Measurements from ENCODE around the gene HOXA13. TPM values are rescaled to one million over a fixed set of nuclear protein-coding genes. Genes with fewer than 3 reads are reported as not detected.

Gene HOXA13
- total RNA-seq, 8 experiments from 2014 or later, result 0.09 to 2.4 (median 0.18) TPM; not detected in 3

GRCh38 chr7:27242555-27243339, 42.9 kb upstream of the HOXA13 start, which contains the start of gene EVX1:
Gene EVX1, plus strand, starts transcription at chr7:27242802. Its CDS starts 229 bp downstream, at chr7:27243031.
- peak in 4 of 8 experiments; percentile 6 to 30 (median 20) for ATAC-seq (replicated peaks in 6 of 8)
- in situ Hi-C loops (cut with MboI; ENCODE audit: low pct_unique_long_range_greater_than_20kb in 2 of 9, low sequenced_read_pairs in 9 of 9, unreplicated experiment in 9 of 9), result loop anchor here in 3 of 9 experiments (25.0 kb wide), 1 partner anchor 345 kb away; no protein-coding TSS in a partner anchor

GRCh38 chr7:27242154-27242553, 42.3 kb upstream of the HOXA13 start:
- Histone ChIP-seq H3K27ac (no peak overlapping the region), H3K4me1 (replicated peaks in 1 of 2) (peaks cover 11 to 16% of the 10 kb centered on the region in 2 donors), H3K4me3 (peak overlapping the region in 3 of 5 donors; percentile 10 to 22 (median 17))
- ATAC-seq (replicated peaks in 6 of 8), result no peak
- 0 to 29% (median 7%) methylated on average over 1 to 14 of the region's 14 CpGs for WGBS, 10 experiments
- in situ Hi-C loops (cut with MboI; ENCODE audit: low pct_unique_long_range_greater_than_20kb in 2 of 9, low sequenced_read_pairs in 9 of 9, unreplicated experiment in 9 of 9), result loop anchor here in 3 of 9 experiments (25.0 kb wide), 1 partner anchor 345 kb away; no protein-coding TSS in a partner anchor

More at GRCh38 chr7:27242555-27243339, 42.9 kb upstream of the HOXA13 start, which contains the start of gene EVX1:
- Histone ChIP-seq H3K4me1 (replicated peaks in 1 of 2) (peaks cover 11 to 16% of the 10 kb centered on the region in 2 donors), H3K4me3 (peak within 1 kb of the TSS in 3 of 5 donors; percentile 10 to 22 (median 17)), H3K27ac (no peak within 1 kb of the TSS)
- 0 to 3% (median 2%) methylated on average over 1 to 17 of the region's 62 CpGs; no CpG with 5 or more reads in 3 of the 10 experiments for WGBS, 10 experiments

GRCh38 chr7:27241189-27242056, 41.5 kb upstream of the HOXA13 start:
- ATAC-seq (replicated peaks in 6 of 8), result no peak
- 0 to 82% (median 13%) methylated on average over 1 to 11 of the region's 17 CpGs for WGBS, 10 experiments
- in situ Hi-C loops (cut with MboI; ENCODE audit: low pct_unique_long_range_greater_than_20kb in 2 of 9, low sequenced_read_pairs in 9 of 9, unreplicated experiment in 9 of 9), result loop anchor here in 3 of 9 experiments (25.0 kb wide), 1 partner anchor 346 kb away; no protein-coding TSS in a partner anchor
- H3K27ac ChIP-seq, result no peak overlapping the region
- H3K4me3 ChIP-seq, result no peak overlapping the region
- H3K4me1 ChIP-seq (replicated peaks in 1 of 2), result peaks cover 11 to 16% of the 10 kb centered on the region in 2 donors

GRCh38 chr7:27240015-27240731, 40.3 kb upstream of the HOXA13 start:
- Histone ChIP-seq H3K4me3 (peak overlapping the region in 1 of 5 donors; percentile 15), H3K4me1 (replicated peaks in 1 of 2) (peaks cover 10 to 16% of the 10 kb centered on the region in 2 donors), H3K27ac (no peak overlapping the region)
- 0 to 40% (median 0%) methylated on average over 1 to 2 of the region's 18 CpGs; no CpG with 5 or more reads in 3 of the 10 experiments for WGBS, 10 experiments
- in situ Hi-C loops (cut with MboI; ENCODE audit: low pct_unique_long_range_greater_than_20kb in 2 of 9, low sequenced_read_pairs in 9 of 9, unreplicated experiment in 9 of 9), result loop anchor here in 3 of 9 experiments (25.0 kb wide), 1 partner anchor 347 kb away; no protein-coding TSS in a partner anchor
- no peak for ATAC-seq (replicated peaks in 6 of 8)

GRCh38 chr7:27239387-27240014, 39.6 kb upstream of the HOXA13 start:
- WGBS, 10 experiments, result 0 to 23% (median 0%) methylated on average over 2 to 6 of the region's 55 CpGs; no CpG with 5 or more reads in 5 of the 10 experiments
- peak overlapping the region in 4 of 5 donors; percentile 0 to 15 (median 10) for H3K4me3 ChIP-seq
- in situ Hi-C loops (cut with MboI; ENCODE audit: low pct_unique_long_range_greater_than_20kb in 2 of 9, low sequenced_read_pairs in 9 of 9, unreplicated experiment in 9 of 9), result loop anchor here in 4 of 9 experiments (10.0 to 25.0 kb wide), 2 partner anchors 345 to 348 kb away; no protein-coding TSS in a partner anchor
- peaks cover 7 to 16% of the 10 kb centered on the region in 2 donors for H3K4me1 ChIP-seq (replicated peaks in 1 of 2)
- no peak overlapping the region for H3K27ac ChIP-seq
- peak in 5 of 8 experiments; percentile 3 to 22 (median 13) for ATAC-seq (replicated peaks in 6 of 8)

GRCh38 chr7:27238979-27239386, 39.1 kb upstream of the HOXA13 start:
- H3K4me1 ChIP-seq (replicated peaks in 1 of 2), result peaks cover 7 to 16% of the 10 kb centered on the region in 2 donors
- in situ Hi-C loops (cut with MboI; ENCODE audit: low pct_unique_long_range_greater_than_20kb in 2 of 9, low sequenced_read_pairs in 9 of 9, unreplicated experiment in 9 of 9), result loop anchor here in 4 of 9 experiments (10.0 to 25.0 kb wide), 2 partner anchors 346 to 348 kb away; no protein-coding TSS in a partner anchor
- WGBS, 10 experiments, result 0 to 80% (median 13%) methylated on average over 1 to 8 of the region's 15 CpGs; no CpG with 5 or more reads in 3 of the 10 experiments
- peak overlapping the region in 1 of 5 donors; percentile 10 for H3K4me3 ChIP-seq
- ATAC-seq (replicated peaks in 6 of 8), result no peak
- H3K27ac ChIP-seq, result no peak overlapping the region

GRCh38 chr7:27237735-27238334, 37.9 kb upstream of the HOXA13 start:
- Histone ChIP-seq H3K27ac (no peak overlapping the region), H3K4me1 (replicated peaks in 1 of 2) (peaks cover 7 to 15% of the 10 kb centered on the region in 2 donors), H3K4me3 (no peak overlapping the region)
- 40 to 78% (median 50%) methylated on average over 1 of the region's 1 CpG; no CpG with 5 or more reads in 5 of the 10 experiments for WGBS, 10 experiments
- peak in 2 of 8 experiments; percentile 86 to 89 for ATAC-seq (replicated peaks in 6 of 8)
- in situ Hi-C loops (cut with MboI; ENCODE audit: low pct_unique_long_range_greater_than_20kb in 2 of 9, low sequenced_read_pairs in 9 of 9, unreplicated experiment in 9 of 9), result loop anchor here in 4 of 9 experiments (10.0 to 25.0 kb wide), 2 partner anchors 347 to 349 kb away; no protein-coding TSS in a partner anchor

GRCh38 chr7:27235387-27236311, 35.8 kb upstream of the HOXA13 start:
- 0 to 79% (median 3%) methylated on average over 4 to 9 of the region's 66 CpGs; no CpG with 5 or more reads in 5 of the 10 experiments for WGBS, 10 experiments
- ATAC-seq (replicated peaks in 6 of 8), result peak; percentile 52 to 93 (median 87)
- in situ Hi-C loops (cut with MboI; ENCODE audit: low pct_unique_long_range_greater_than_20kb in 2 of 9, low sequenced_read_pairs in 9 of 9, unreplicated experiment in 9 of 9), result loop anchor here in 4 of 9 experiments (10.0 to 25.0 kb wide), 2 partner anchors 349 to 352 kb away; no protein-coding TSS in a partner anchor
- peaks cover 7 to 10% of the 10 kb centered on the region in 2 donors for H3K4me1 ChIP-seq (replicated peaks in 1 of 2)
- H3K4me3 ChIP-seq, result peak overlapping the region; percentile 33 to 47 (median 40)
- no peak overlapping the region for H3K27ac ChIP-seq

- ATAC-seq (replicated peaks in 6 of 8), result no peak
- in situ Hi-C loops (cut with MboI; ENCODE audit: low pct_unique_long_range_greater_than_20kb in 2 of 9, low sequenced_read_pairs in 9 of 9, unreplicated experiment in 9 of 9), result loop anchor here in 3 of 9 experiments (25.0 kb wide), 1 partner anchor 358 kb away; no protein-coding TSS in a partner anchor
Observed at GRCh38 chr7:27229448-27229847, 29.6 kb upstream of the HOXA13 start.

More at GRCh38 chr7:27229448-27229847, 29.6 kb upstream of the HOXA13 start:
- WGBS, 10 experiments, result 40 to 90% (median 77%) methylated on average over 1 to 4 of the region's 4 CpGs; no CpG with 5 or more reads in 4 of the 10 experiments
- H3K27ac ChIP-seq, result no peak overlapping the region
- peaks cover 0 to 6% of the 10 kb centered on the region in 2 donors for H3K4me1 ChIP-seq (replicated peaks in 1 of 2)
- no peak overlapping the region for H3K4me3 ChIP-seq

All from motor neuron (in vitro differentiated cells).